H9 (cell line): ENCODE results near the gene PDE8A. TPM values are rescaled to one million over a fixed set of nuclear protein-coding genes. Genes with fewer than 3 reads are reported as not detected.
"Not testable (repeated sequence)": the region's sequence is repeated elsewhere in the genome, so short reads cannot be mapped to it uniquely, and the experiment has no call there.

ENCODE experiments used
- DNase-seq: peaks from one replicate; pipeline ENCODE4 v3.0.0-alpha.2; 2017
- H2AFZ ChIP-seq: one replicate; pipeline ENCODE4 v1.6.1; 2013; ENCODE audit warnings: mild to moderate bottlenecking, low read length, control low read depth, moderate library complexity
- H2AK5ac ChIP-seq: 2 replicates; pipeline ENCODE4 v1.6.1; 2013; ENCODE audit warnings: low read length, control low read depth, mixed read lengths; ENCODE audit not compliant: insufficient read length
- H2BK120ac ChIP-seq: one replicate; pipeline ENCODE4 v1.6.1; 2013; ENCODE audit warnings: low read depth, mild to moderate bottlenecking, low read length, control low read depth, inconsistent platforms; ENCODE audit not compliant: poor library complexity, severe bottlenecking
- H2BK12ac ChIP-seq: 2 replicates; pipeline ENCODE4 v1.6.1; 2013; ENCODE audit warnings: low read length, control low read depth, mixed read lengths, low read depth; ENCODE audit not compliant: insufficient read length
- H2BK15ac ChIP-seq: 2 replicates; pipeline ENCODE4 v1.6.1; 2013; ENCODE audit warnings: low read depth, low read length, control low read depth
- H2BK20ac ChIP-seq: one replicate; pipeline ENCODE4 v1.6.1; 2013; ENCODE audit warnings: low read depth, mild to moderate bottlenecking, low read length, control low read depth, inconsistent platforms; ENCODE audit not compliant: poor library complexity, severe bottlenecking
- H2BK5ac ChIP-seq: 2 replicates; pipeline ENCODE4 v1.6.1; 2013; ENCODE audit warnings: low read length, control low read depth, mixed read lengths; ENCODE audit not compliant: insufficient read length
- H3K14ac ChIP-seq: 2 replicates; pipeline ENCODE4 v1.6.1; 2013; ENCODE audit warnings: low read length, control low read depth; ENCODE audit not compliant: insufficient read depth
- H3K18ac ChIP-seq: 2 replicates; pipeline ENCODE4 v1.6.1; 2013; ENCODE audit warnings: low read depth, mild to moderate bottlenecking, mixed read lengths, low read length, control low read depth; ENCODE audit not compliant: insufficient read length
- H3K23ac ChIP-seq: 2 replicates; pipeline ENCODE4 v1.6.1; 2013; ENCODE audit warnings: low read length, control low read depth, mixed read lengths, low read depth; ENCODE audit not compliant: insufficient read length
- H3K23me2 ChIP-seq: 2 replicates; pipeline ENCODE4 v1.6.1; 2013; ENCODE audit warnings: low read depth, mild to moderate bottlenecking, mixed read lengths, low read length, control low read depth; ENCODE audit not compliant: insufficient read length, poor library complexity, severe bottlenecking
- H3K27ac ChIP-seq: 2 replicates; pipeline ENCODE4 v1.5.1; 2013; ENCODE audit warnings: low read length, control low read depth, mixed read lengths, low read depth; ENCODE audit not compliant: insufficient read length
- H3K27me3 ChIP-seq: 2 replicates; pipeline ENCODE4 v1.6.1; 2013; ENCODE audit warnings: low read length, control low read depth, inconsistent platforms; ENCODE audit not compliant: insufficient read depth
- H3K4ac ChIP-seq: 2 replicates; pipeline ENCODE4 v1.6.1; 2013; ENCODE audit warnings: low read depth, mild to moderate bottlenecking, control low read depth, inconsistent platforms, low read length, moderate library complexity
- H3K4me1 ChIP-seq: 2 replicates; pipeline ENCODE4 v1.6.1; 2013; ENCODE audit warnings: low read length, control low read depth, inconsistent platforms; ENCODE audit not compliant: insufficient read depth
- H3K4me2 ChIP-seq: 2 replicates; pipeline ENCODE4 v1.6.1; 2013; ENCODE audit warnings: low read length, control low read depth, mixed read lengths; ENCODE audit not compliant: insufficient read length, insufficient read depth
- H3K56ac ChIP-seq: 2 replicates; pipeline ENCODE4 v1.6.1; 2013; ENCODE audit warnings: low read depth, mild to moderate bottlenecking, mixed read lengths, low read length, control low read depth; ENCODE audit not compliant: insufficient read length
- H3K79me1 ChIP-seq: 2 replicates; pipeline ENCODE4 v1.6.1; 2013; ENCODE audit warnings: low read depth, mild to moderate bottlenecking, moderate library complexity, low read length, control low read depth, inconsistent platforms; ENCODE audit not compliant: insufficient read depth, poor library complexity, severe bottlenecking
- H3K79me2 ChIP-seq: 2 replicates; pipeline ENCODE4 v1.6.1; 2013; ENCODE audit warnings: low read length, control low read depth, inconsistent platforms; ENCODE audit not compliant: insufficient read depth
- H3K9ac ChIP-seq: 2 replicates; pipeline ENCODE4 v1.6.1; 2013; ENCODE audit warnings: low read length, control low read depth, mixed read lengths; ENCODE audit not compliant: insufficient read length; ENCODE audit errors: extremely low read depth
- H3K9me3 ChIP-seq: one replicate; pipeline ENCODE4 v1.6.1; 2013; ENCODE audit warnings: low read depth, low read length, inconsistent platforms; ENCODE audit not compliant: control insufficient read depth
- H3T11ph ChIP-seq: one replicate; pipeline ENCODE4 v1.6.1; 2013; ENCODE audit warnings: mild to moderate bottlenecking, low read length, control low read depth, inconsistent platforms
- H4K20me1 ChIP-seq: one replicate; pipeline ENCODE4 v1.6.1; 2013; ENCODE audit not compliant: control insufficient read depth, insufficient read length, insufficient read depth
- H4K5ac ChIP-seq: 2 replicates; pipeline ENCODE4 v1.6.1; 2013; ENCODE audit warnings: low read depth, mild to moderate bottlenecking, mixed read lengths, low read length, control low read depth; ENCODE audit not compliant: insufficient read length
- H4K8ac ChIP-seq: replicated peaks from 2 replicates; pipeline ENCODE4 v1.6.1; 2013; ENCODE audit warnings: low read length, control low read depth, mixed read lengths, low read depth; ENCODE audit not compliant: insufficient read length
- H4K91ac ChIP-seq: 2 replicates; pipeline ENCODE4 v1.6.1; 2013; ENCODE audit warnings: low read depth, mild to moderate bottlenecking, moderate library complexity, mixed read lengths, low read length, control low read depth; ENCODE audit not compliant: insufficient read length
- H3K27ac Mint-ChIP-seq, 3 experiments: 2 replicates in 2 of 3; 3 replicates in 1 of 3; pipeline ENCODE4 v1.8.0; 2020 to 2021; ENCODE audit warnings: mixed read lengths in 3 of 3, mild to moderate bottlenecking in 1 of 3, moderate library complexity in 1 of 3
- H3K27me3 Mint-ChIP-seq: 2 replicates; pipeline ENCODE4 v1.8.0; 2021; ENCODE audit warnings: low read depth, mild to moderate bottlenecking, moderate library complexity, mixed read lengths
- H3K36me3 Mint-ChIP-seq, 3 experiments: 2 replicates in 2 of 3; 3 replicates in 1 of 3; pipeline ENCODE4 v1.8.0; 2020 to 2021; ENCODE audit warnings: low read depth in 3 of 3, mixed read lengths in 3 of 3; ENCODE audit not compliant: insufficient read depth in 1 of 3
- H3K4me1 Mint-ChIP-seq, 2 experiments: 2 replicates each; pipeline ENCODE4 v1.8.0; 2020; ENCODE audit warnings: mixed read lengths in 2 of 2
- H3K4me3 Mint-ChIP-seq, 2 experiments: 2 replicates in 1 of 2; 3 replicates in 1 of 2; pipeline ENCODE4 v1.8.0; 2020 to 2021; ENCODE audit warnings: mild to moderate bottlenecking in 2 of 2, mixed read lengths in 2 of 2, moderate library complexity in 1 of 2
- H3K9me3 Mint-ChIP-seq, 2 experiments: 2 replicates in 1 of 2; 3 replicates in 1 of 2; pipeline ENCODE4 v1.8.0; 2020; ENCODE audit warnings: mild to moderate bottlenecking in 2 of 2, mixed read lengths in 2 of 2, moderate library complexity in 1 of 2
- WGBS: extraction: QIAGEN DNeasy Blood & Tissue Kit; methylation state at CpG from one replicate; pipeline ENCODE4 v1.1.7; 2013; ENCODE audit warnings: missing lambda C conversion rate, low lambda C conversion rate, mixed read lengths; ENCODE audit not compliant: insufficient read length; ENCODE audit errors: extremely low coverage; 5-methylcytosine and 5-hydroxymethylcytosine counted together
- total RNA-seq: library from RNA; stranded (reverse); gene quantifications from 2 replicates; pipeline ENCODE4 v1.2.1, GENCODE V29; 2021

PDE8A gene
- total RNA-seq, 1 experiment from 2014 or later: 9.3 TPM

DNA sequence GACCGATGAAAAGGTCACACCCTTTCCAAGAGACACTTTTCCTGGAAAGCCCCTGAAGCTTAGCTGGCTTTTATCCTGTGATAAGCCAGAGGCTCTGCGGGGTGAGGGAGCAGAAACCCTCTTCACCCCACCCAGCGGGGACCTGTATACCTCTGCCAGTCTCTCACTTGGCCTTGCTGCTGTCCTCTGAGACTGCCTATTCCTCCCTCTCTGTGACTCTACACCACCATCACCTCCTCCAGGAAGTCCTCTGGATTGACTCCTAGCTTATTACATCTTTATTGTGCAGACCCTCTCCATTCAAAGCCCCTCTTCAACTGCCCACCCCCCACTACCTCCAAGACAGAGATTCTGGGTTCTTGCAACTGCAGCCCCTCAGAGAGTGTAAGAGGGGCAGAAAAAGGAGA lies 206.5 kb downstream of the PDE8A start:
- not testable (repeated sequence) for H2BK15ac ChIP-seq, H2BK5ac ChIP-seq, H3K9me3 Mint-ChIP-seq, H3K4me2 ChIP-seq, H3K79me1 ChIP-seq, H2AK5ac ChIP-seq, H3K79me2 ChIP-seq, H3K27me3 ChIP-seq, H3T11ph ChIP-seq, H3K14ac ChIP-seq, H3K4me1 ChIP-seq, DNase-seq, H3K23ac ChIP-seq, H3K4me3 Mint-ChIP-seq, H3K9ac ChIP-seq, H4K8ac ChIP-seq, H3K4ac ChIP-seq, H2BK20ac ChIP-seq, H4K20me1 ChIP-seq, H3K4me1 Mint-ChIP-seq, H2BK12ac ChIP-seq, H2AFZ ChIP-seq, H3K23me2 ChIP-seq, H4K91ac ChIP-seq, H3K27ac ChIP-seq, H2BK120ac ChIP-seq, H3K18ac ChIP-seq, H3K27ac Mint-ChIP-seq, H3K56ac ChIP-seq, H4K5ac ChIP-seq, H3K27me3 Mint-ChIP-seq, H3K9me3 ChIP-seq, H3K36me3 Mint-ChIP-seq
- no CpG with 5 or more reads among the region's 3 CpGs for WGBS

Other genes starting within 250 kb of the PDE8A start
- gene ZNF592, start 233.3 kb upstream of the PDE8A start, total RNA-seq: 32.7 and 34.6 TPM in 2 replicates
- gene ALPK3, start 164.5 kb upstream of the PDE8A start, total RNA-seq: 17.7 and 18.0 TPM in 2 replicates
- gene SLC28A1, start 97.2 kb upstream of the PDE8A start, total RNA-seq: 0.13 TPM in 1 of 2 replicates, not detected in the other